DMS 273 (cell line): ENCODE results near the gene TMEM125.
A peak's percentile ranks its signal among the peaks of the same experiment; 100 is the strongest.

Source experiments
- DNase-seq: peaks from one replicate; lab custom pipeline; 2025; ENCODE audit not compliant: unreplicated experiment; lab: John Stamatoyannopoulos, UW

TMEM125 gene

GRCh38 chr1:43269627-43270375, at the start of gene TMEM125:
Gene TMEM125 (plus strand): TSS chr1:43269983. CDS start chr1:43272723, 2,740 bp downstream.
- no peak for DNase-seq

GRCh38 chr1:43220905-43221778, 48.6 kb upstream of the TMEM125 start:
- no peak for DNase-seq

GRCh38 chr1:43221797-43222196, 48.0 kb upstream of the TMEM125 start:
- DNase-seq, result no peak

- no peak for DNase-seq
Measured at GRCh38 chr1:43222879-43223278, 46.9 kb upstream of the TMEM125 start.

GRCh38 chr1:43225168-43225567, 44.6 kb upstream of the TMEM125 start:
- DNase-seq, result peak; percentile 34

- DNase-seq, result peak; percentile 87
Measured at GRCh38 chr1:43227143-43227764, 42.5 kb upstream of the TMEM125 start.

- DNase-seq, result no peak
Measured at GRCh38 chr1:43229826-43230780, 39.7 kb upstream of the TMEM125 start.

GRCh38 chr1:43232074-43232473, 37.7 kb upstream of the TMEM125 start:
- no peak for DNase-seq

GRCh38 chr1:43232482-43232881, 37.3 kb upstream of the TMEM125 start:
- DNase-seq, result no peak

- DNase-seq, result no peak
Measured at GRCh38 chr1:43233631-43234030, 36.2 kb upstream of the TMEM125 start.

GRCh38 chr1:43234267-43234666, 35.5 kb upstream of the TMEM125 start:
- no peak for DNase-seq

GRCh38 chr1:43235040-43235439, 34.7 kb upstream of the TMEM125 start:
- DNase-seq, result no peak

- DNase-seq, result no peak
Measured at GRCh38 chr1:43235451-43236121, 34.2 kb upstream of the TMEM125 start.

GRCh38 chr1:43237121-43237520, 32.7 kb upstream of the TMEM125 start:
- no peak for DNase-seq

GRCh38 chr1:43238085-43238484, 31.7 kb upstream of the TMEM125 start:
- DNase-seq, result peak; percentile 83

GRCh38 chr1:43238991-43239469, 30.8 kb upstream of the TMEM125 start:
- DNase-seq, result no peak

GRCh38 chr1:43239484-43239883, 30.3 kb upstream of the TMEM125 start:
- DNase-seq, result no peak

GRCh38 chr1:43241413-43241836, 28.4 kb upstream of the TMEM125 start:
- DNase-seq, result no peak

GRCh38 chr1:43243299-43243698, 26.5 kb upstream of the TMEM125 start:
- no peak for DNase-seq
